ENCODE results near the gene GPR173.
A peak's percentile ranks its signal among the peaks of the same experiment; 100 is the strongest.

GPR173 gene

GRCh38 chrX:53089925-53090324 lies 41.3 kb downstream of the GPR173 start:
- Histone ChIP-seq H3K27me3 (ENCODE audit: insufficient read depth, low read length, poor library complexity) (no peaks in the 10 kb centered on the region), H3K4me1 (ENCODE audit: insufficient read depth, low read length) (peaks cover 13% of the 10 kb centered on the region), H3K36me3 (ENCODE audit: insufficient read depth, low read length) (peaks cover 19% of the 10 kb centered on the region), H2AFZ (ENCODE audit: low read depth, low read length) (no peak overlapping the region), H3K27ac (ENCODE audit: low read length) (no peak overlapping the region), H3K4me3 (ENCODE audit: low read depth in 1 of 2, low read length in 2 of 2) (no peak overlapping the region), H3K9ac (ENCODE audit: low read depth, low read length) (no peak overlapping the region), H3K4me2 (ENCODE audit: insufficient read depth, low read length) (no peak overlapping the region), H3K9me3 (ENCODE audit: insufficient read depth, low read length, severe bottlenecking) (no peaks in the 10 kb centered on the region), H4K20me1 (ENCODE audit: insufficient read depth, low read length) (no peaks in the 10 kb centered on the region), H3K79me2 (ENCODE audit: insufficient read depth, low read length) (peaks cover 7% of the 10 kb centered on the region)
- DNase-seq, result no peak
- no peak for TF ChIP-seq EZH2 (IDR thresholded peaks at IDR 0.05; ENCODE audit: borderline replicate concordance, low read depth, low read length, severe bottlenecking)
- TF ChIP-seq CTCF (IDR thresholded peaks at IDR 0.05; ENCODE audit: borderline replicate concordance, extremely low read depth, low read length, poor library complexity, severe bottlenecking), result no peak
- ATAC-seq (ENCODE audit: insufficient read depth, low read depth), result no peak

- Histone ChIP-seq H2AFZ (ENCODE audit: low read depth, low read length) (no peak overlapping the region), H3K4me2 (ENCODE audit: insufficient read depth, low read length) (no peak overlapping the region), H4K20me1 (ENCODE audit: insufficient read depth, low read length) (no peaks in the 10 kb centered on the region), H3K36me3 (ENCODE audit: insufficient read depth, low read length) (peaks cover 10% of the 10 kb centered on the region), H3K79me2 (ENCODE audit: insufficient read depth, low read length) (peaks cover 21% of the 10 kb centered on the region), H3K27me3 (ENCODE audit: insufficient read depth, low read length, poor library complexity) (no peaks in the 10 kb centered on the region), H3K9ac (ENCODE audit: low read depth, low read length) (no peak overlapping the region), H3K4me3 (ENCODE audit: low read depth in 1 of 2, low read length in 2 of 2) (no peak overlapping the region), H3K9me3 (ENCODE audit: insufficient read depth, low read length, severe bottlenecking) (no peaks in the 10 kb centered on the region), H3K27ac (ENCODE audit: low read length) (no peak overlapping the region), H3K4me1 (ENCODE audit: insufficient read depth, low read length) (peaks cover 27% of the 10 kb centered on the region)
- no peak for DNase-seq
- ATAC-seq (ENCODE audit: insufficient read depth, low read depth), result no peak
- TF ChIP-seq CTCF (IDR thresholded peaks at IDR 0.05; ENCODE audit: borderline replicate concordance, extremely low read depth, low read length, poor library complexity, severe bottlenecking) (no peak), EZH2 (IDR thresholded peaks at IDR 0.05; ENCODE audit: borderline replicate concordance, low read depth, low read length, severe bottlenecking) (no peak)
Observed at GRCh38 chrX:53091354-53091753, 42.8 kb downstream of the GPR173 start.

- Histone ChIP-seq H3K4me3 (ENCODE audit: low read depth in 1 of 2, low read length in 2 of 2) (peak overlapping the region; percentile 32 to 78; a peak in 3 of 4 replicates), H3K27me3 (ENCODE audit: insufficient read depth, low read length, poor library complexity) (no peaks in the 10 kb centered on the region), H3K36me3 (ENCODE audit: insufficient read depth, low read length) (0 out of 2 replicates have a peak, but pooled peaks cover 5% of the 10 kb centered on the region), H3K9me3 (ENCODE audit: insufficient read depth, low read length, severe bottlenecking) (no peaks in the 10 kb centered on the region), H3K27ac (ENCODE audit: low read length) (peak overlapping the region; percentile 99), H3K9ac (ENCODE audit: low read depth, low read length) (peak overlapping the region; percentile 69), H2AFZ (ENCODE audit: low read depth, low read length) (peak overlapping the region; percentile 98), H3K79me2 (ENCODE audit: insufficient read depth, low read length) (peaks cover 24% of the 10 kb centered on the region), H4K20me1 (ENCODE audit: insufficient read depth, low read length) (no peaks in the 10 kb centered on the region), H3K4me1 (ENCODE audit: insufficient read depth, low read length) (peaks cover 27% of the 10 kb centered on the region), H3K4me2 (ENCODE audit: insufficient read depth, low read length) (peak overlapping the region; percentile 96)
- peak; percentile 73 for ATAC-seq (ENCODE audit: insufficient read depth, low read depth)
- peak; percentile 84 for DNase-seq
- peak; percentile 73 for TF ChIP-seq CTCF (IDR thresholded peaks at IDR 0.05; ENCODE audit: borderline replicate concordance, extremely low read depth, low read length, poor library complexity, severe bottlenecking)
- TF ChIP-seq EZH2 (IDR thresholded peaks at IDR 0.05; ENCODE audit: borderline replicate concordance, low read depth, low read length, severe bottlenecking), result no peak
Observed at GRCh38 chrX:53093177-53093655, 44.6 kb downstream of the GPR173 start.

All from DND-41 (cell line).